ENCODE measurements around the gene EPB41L2.
A peak's percentile ranks its signal among the peaks of the same experiment; 100 is the strongest.

The EPB41L2 gene

DNA sequence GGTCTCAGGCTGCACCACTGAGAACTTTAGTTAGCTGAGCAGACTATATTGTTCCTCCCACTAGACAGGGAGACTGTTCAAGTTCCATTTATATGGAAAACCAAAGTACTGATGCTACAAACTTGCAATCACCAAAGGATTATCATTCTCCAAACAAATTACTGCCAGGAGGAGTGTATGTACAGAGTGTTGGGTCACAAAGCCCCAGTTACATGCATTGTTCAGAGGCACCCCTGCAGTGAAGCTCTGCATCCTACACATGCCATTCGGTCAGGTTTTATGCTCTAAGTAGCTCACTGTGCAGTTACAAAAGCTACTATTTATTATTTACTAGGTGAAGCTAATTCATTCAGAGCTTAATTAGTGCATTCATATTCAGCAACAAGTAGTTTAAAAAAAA lies 160.0 kb downstream of the EPB41L2 start:
- no peak for DNase-seq

DNA sequence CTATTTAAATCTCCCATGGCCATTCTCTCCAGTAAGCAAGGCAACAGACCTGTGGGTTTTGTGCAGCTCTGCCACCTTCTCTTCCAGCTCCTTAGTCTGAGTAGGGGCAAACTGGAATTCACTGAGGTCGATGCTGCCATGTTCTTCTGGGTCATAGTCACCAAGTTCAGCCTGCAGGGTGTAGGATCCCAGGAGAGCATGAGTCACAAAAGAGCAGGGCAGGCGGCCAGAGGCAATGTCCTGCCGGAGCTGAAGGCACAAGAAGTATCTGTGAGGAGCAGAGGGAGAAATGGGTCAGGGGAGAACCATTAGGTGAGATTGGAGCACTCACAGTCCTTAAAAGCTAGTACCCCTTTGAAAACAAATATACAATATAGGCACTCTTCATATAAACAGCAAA lies 162.1 kb downstream of the EPB41L2 start:
- no peak for DNase-seq

DNA sequence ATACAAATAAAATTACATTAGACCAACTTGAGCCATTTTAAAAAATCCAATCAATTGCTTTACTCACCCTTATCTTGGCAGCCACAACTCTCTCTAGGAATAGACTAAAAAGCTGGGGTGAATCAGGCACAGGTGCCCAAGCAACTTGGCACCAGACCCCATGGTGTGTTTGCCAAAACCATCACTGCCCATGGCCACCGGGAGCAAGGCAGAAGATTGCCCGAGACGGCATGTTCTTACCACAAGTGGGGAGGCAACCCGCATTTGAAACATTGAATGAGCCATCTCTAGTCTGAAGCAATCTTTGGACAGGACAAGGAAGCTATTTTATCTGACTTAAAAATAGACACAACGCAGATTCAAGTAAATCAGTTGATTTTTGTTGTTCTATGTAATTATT lies 166.8 kb downstream of the EPB41L2 start:
- no peak for DNase-seq

DNA sequence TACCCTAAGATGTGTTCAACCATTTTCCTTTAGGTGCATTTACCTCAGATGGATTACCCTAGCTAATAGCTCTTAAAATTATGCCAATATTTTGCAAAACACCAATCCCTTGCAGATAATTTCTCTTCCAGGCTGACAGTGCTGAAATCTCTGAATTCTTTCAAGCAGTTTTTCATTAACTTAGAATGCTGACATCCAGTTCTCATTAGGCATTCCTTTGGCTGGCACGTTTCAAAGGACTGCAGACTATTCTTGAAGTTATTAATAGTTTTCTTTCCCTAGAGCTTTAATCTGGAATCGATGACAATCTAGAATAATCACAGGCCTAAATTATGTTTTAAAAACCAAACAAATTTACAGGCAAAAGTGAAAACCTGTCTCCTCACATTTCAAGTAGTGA lies 167.5 kb downstream of the EPB41L2 start:
- DNase-seq = no peak

DNA sequence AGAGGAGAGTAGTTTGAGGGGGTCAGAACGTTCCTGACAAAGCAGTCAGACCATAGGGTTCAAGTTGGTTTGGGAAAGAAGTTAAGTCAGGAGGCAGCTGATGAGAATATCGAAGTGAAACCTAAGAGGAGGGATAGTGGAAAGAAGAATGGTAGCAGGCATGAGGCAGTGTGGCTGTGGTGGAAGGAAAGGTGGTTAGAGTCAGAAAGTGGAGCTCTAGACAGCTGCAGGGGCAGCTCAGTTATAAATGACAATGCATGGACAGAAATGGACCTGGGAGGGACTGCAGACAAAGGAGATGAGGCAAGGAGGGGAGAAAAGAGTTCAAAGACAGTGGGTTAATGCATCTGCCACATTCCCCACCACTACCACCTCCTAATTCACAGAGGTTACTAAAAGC lies 169.3 kb downstream of the EPB41L2 start:
- no peak for DNase-seq

DNA sequence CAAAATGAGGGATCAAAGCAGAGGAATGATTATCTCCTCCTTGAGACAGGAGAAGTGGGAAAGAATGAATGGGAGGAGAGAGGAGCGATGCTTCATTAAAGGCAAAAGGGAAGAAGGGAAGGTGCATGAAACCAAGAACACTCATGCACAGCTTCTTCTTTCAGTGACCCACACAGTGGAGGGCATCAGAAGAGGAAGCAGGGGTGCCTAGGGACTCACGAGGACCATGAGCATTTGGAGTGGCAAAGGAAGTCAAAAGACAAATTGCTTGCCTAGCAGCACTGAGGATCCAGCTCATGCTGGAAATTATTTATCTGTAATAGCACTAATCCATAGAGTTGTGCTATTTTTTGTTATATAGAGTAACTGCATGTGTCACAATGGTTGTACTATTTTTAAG lies 169.8 kb downstream of the EPB41L2 start:
- DNase-seq = no peak

DNA sequence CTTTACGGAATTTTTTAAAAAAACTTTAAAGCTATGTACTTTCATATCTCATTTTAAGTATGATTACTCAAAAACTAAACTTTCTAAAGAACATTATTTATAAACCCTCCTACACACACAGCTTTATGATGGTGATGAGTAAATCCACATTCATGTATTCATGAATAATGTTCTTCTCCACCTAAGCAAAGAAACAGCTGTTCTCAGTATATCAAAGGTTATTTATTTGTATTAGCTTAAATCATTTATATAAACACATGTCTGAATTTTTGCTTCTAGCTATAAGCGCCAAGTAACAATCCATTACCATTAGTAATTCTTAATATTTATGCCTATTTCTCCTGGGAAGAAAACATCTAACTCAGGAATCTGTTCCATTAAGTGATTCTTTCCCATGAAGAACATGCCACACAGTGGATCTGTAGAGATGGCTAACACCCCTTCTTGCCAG lies 172.5 kb downstream of the EPB41L2 start:
- DNase-seq = no peak

DNA sequence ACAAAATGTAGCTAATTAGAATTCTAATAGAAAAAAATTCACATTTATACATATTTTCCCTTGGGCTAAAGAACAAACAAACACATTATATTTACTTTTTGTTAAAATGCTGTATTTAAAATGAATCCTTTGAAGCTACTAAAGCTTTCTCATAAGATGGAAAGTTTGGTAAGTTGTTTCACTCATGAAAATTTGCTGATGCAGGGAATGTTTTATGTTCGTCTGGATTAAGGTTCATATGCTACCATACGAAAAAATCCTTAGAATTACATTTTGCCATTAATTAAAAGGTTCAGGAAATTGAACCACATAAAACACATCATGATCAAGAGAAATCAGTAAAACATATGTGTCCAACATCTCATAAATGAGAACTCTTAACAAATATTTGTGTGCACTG lies 173.6 kb downstream of the EPB41L2 start:
- DNase-seq = no peak

DNA sequence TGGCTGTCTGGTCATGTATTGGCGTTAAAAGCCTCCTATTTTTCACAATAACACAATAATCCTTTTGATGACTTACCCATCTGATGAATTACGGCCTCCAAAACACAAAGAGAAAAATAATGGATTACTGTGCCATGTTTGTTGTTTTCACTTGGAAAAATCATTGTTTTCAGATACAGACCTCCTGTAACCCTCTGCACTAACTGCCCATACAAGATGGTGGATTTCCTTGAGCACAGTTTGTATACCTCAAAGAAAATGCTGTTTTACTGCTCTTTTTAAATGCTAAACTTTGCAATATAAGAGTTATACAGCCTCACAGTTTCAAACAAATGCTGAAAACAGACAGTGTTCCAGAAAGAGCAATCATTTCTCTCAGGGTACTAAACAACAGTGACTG lies 174.8 kb downstream of the EPB41L2 start:
- DNase-seq = no peak

DNA sequence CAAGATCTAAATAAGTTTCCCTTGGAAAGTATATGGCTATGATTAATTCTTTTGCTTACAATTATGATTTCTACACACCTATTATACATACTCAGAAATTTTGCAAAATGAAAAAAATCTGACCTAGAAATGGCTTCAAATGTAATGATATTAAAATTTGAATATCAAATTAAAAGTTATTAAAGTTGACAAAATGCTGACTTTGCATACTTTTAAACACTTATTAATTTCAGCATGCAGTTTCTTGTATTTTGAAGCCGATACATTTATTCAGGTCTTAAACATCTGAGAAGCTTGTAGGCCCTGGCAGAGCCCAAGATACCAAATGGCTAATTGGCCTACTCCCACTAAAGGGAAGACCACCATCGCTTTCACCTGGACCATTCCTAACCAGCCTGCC lies 176.1 kb downstream of the EPB41L2 start:
- no peak for DNase-seq

DNA sequence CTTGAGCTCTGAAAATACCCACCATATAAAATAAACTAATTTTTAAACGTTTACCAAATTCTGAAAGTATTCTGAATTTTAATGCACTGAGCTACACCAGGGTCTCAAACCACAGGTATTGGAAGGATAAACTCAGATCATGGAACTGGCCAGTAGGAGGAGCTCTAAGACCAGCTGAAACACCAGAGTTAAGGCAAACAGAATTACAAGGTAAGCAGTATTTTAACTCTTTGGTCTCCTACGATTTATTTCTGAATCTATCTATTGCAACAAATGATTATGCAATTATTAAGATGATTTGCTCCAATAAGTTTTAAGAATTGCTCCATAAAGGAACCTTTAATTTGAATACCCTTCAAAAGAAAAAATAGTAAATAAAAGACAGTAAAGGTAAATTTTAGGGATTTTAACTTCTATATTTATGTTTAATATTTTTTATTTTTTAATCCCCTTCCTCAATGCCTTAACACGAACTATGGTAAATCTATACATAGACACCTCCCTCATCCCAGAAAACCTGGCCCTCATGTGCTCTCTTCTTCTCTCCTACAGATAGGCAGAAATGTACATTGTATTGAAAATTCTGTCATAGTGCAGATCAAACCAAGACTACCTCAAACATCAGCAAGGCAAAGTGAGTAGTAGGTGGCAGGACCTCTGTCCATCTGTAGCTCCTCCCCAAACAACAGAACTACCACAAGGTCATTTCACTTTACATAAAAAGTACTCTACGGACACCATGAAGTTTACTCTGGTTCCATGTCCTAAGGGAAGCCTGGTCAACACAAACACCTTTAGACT lies 177.5 kb downstream of the EPB41L2 start:
- DNase-seq = peak; percentile 76

DNA sequence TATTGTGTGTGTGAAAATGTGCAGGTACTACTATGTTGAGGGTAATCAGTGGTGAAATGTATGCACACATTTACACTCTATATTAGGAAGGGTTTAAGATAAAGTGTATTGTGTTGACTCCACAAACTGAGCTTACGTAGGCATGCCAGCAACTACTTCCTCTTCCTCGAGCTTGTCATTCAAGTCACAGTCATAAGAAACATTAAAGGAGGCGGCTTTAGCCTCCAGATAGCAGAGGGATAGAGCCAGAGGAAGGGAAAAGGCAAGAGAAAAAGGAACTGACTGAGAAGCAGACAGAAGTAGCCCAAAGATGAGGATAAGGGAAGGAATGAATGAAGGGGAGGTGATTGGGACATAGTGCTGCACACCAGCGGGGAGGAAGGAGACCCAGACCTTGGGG lies 180.7 kb downstream of the EPB41L2 start:
- no peak for DNase-seq

DNA sequence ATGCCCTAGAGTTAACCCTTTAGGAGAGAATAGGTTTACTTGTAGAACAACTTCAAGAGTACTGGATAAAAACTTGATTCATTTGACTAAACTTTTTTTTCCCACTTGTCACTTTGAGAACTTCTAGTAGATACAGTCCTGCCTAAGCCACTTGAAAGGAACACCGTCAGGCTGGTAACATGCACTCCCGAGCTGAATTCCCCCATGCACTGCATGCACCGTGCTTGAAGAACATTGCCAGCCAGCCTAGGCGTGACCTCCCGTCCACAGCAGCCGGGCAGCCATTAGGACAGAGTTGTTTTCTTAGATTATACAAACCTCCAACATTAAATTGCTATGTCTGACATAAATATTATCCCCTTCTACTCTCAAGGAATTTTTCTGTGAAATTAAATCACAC lies 183.2 kb downstream of the EPB41L2 start:
- DNase-seq = no peak

DNA sequence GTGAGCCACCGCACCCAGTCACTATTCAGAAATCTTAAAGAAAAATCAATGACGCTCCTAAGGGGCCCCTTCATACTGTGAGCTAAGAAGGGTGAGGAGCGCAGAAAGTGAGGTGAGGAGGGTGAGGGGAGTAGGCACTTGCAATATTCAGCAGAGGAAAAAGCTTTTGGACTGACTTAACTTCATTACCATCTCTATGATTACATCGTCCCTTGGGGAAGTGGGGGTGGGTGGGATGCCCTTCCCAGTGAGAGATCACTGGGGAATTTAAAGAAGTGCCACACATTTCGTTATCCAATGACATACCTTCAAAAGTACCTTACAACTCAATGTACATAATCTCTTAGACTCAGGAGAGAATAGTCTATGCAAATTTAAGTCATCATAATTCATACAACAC lies 189.3 kb downstream of the EPB41L2 start:
- no peak for DNase-seq

DNA sequence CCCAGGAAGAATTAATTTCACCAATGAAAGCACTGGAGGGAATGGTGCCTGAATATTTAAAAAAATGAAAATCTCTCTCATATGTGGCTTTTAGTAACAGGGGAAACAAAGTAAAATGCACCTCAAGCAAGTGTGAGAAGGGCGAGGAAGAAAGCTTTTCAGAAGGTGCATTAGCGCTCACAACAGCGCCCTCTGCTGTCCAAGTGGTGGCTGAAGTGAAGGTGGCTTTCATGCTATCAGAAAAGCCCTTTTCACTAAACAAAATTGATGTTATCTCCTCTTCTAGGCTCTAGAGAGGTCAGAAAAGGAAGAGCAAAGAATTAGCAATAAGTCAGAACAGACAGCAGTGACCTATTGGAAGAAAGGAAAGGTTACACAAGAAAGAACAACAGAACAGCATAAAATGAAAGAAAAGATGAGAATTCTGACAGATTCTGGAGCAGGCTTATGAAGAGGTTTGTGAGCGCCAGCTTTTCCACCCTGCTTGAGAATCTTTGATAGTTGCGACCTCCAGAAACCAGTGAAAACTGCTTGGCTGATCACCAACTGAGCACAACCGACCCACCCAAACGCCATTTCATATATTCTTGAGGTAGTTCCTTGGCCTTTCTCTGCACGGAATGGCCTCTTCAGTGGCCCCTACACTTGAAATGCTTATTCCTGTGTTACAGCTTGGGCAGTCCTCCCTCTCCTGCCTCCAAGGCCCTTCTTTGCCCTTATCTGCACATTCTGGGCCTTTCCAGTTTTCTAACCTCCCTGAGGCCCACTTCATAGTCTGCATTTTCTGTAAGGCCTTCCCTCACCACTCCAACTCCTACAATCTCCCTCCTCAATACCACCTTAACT lies 190.6 kb downstream of the EPB41L2 start:
- DNase-seq = peak; percentile 67

DNA sequence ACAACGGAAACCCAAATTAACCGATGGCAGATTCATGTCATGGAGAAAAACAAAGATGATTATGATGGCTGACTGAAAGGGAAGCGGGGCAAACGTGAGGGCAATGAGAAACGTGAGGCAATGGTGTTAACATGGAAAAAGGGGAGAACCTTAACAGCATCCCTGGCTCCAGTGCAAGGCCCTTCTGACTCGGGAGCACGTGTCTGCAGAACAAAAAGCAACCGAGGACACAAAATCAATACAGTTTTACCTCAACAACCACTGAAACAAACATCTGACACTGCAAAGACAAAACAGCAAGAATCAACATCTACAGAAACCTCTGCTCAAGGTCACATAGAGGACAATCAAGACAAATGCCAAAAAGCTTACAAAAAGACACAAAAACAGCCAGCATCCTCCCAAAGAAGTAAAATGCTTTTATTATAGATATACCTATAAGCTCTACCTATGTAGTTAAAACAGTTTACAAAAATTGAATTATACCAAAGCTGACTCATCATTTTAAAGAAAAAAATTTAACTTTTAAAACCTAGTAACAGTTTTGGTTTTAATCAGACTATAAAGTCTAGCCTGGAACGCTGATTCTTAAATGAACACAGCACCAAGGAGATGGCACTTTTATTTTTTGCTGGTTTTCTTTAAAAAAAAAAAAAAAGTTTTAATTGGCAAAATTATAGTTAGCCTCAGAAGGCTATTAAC lies 192.7 kb downstream of the EPB41L2 start:
- DNase-seq = no peak

DNA sequence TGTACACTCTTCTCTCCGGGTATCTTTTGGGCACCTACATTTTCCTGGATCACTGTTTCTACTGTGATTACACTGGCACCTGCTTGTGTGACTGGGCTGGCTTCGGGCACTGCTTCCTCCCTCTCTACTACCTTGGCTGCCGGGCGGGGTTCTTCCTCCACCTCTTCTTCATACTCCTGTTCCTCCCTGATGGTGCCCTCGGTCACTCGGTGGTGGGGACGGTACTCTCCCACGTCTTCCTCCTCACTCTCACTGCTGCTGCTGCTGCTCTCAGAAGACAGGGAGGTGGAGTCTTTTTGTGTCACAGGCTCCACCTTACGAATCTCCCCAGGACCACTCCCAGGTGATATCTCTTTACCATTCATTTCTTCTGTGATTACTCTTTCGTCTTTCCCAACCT lies 193.4 kb downstream of the EPB41L2 start:
- DNase-seq = no peak

DNA sequence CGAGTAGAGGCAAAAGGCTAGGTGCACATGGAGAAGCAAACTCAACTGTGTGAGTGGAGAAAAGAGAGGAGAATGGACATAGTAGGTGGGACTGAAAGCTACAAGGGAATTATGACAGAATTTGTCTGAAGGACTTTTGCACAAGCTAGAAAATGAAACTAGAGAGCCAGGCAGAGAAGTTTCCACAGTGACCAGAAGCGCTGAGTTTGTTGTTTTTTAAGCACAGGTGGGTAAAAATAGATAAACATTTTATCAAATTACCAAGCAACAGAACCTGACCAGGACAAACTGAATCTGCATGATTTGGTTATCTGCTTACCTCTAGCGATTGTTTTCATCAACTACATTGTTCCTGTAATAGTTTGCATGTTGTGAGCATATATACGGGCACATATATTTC lies 197.3 kb downstream of the EPB41L2 start:
- no peak for DNase-seq

DNA sequence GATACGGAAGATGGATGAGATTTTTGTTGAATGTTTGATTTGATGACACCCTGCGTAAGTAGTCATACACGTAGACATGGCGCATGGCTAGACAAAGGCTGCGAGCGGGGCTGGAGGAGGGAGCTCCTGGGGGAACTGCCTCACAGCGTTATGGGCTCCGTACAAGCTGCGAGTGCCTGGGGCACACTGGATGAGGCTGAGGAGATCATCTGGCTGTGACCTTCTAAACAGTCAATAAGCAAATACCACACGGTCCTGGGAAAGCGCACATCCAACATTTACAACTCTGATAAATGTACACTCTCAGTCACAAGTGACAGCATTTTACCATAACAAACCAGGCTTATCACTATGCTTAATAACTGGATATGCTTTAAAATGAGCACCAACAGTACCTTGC lies 198.7 kb downstream of the EPB41L2 start:
- DNase-seq = no peak

DNA sequence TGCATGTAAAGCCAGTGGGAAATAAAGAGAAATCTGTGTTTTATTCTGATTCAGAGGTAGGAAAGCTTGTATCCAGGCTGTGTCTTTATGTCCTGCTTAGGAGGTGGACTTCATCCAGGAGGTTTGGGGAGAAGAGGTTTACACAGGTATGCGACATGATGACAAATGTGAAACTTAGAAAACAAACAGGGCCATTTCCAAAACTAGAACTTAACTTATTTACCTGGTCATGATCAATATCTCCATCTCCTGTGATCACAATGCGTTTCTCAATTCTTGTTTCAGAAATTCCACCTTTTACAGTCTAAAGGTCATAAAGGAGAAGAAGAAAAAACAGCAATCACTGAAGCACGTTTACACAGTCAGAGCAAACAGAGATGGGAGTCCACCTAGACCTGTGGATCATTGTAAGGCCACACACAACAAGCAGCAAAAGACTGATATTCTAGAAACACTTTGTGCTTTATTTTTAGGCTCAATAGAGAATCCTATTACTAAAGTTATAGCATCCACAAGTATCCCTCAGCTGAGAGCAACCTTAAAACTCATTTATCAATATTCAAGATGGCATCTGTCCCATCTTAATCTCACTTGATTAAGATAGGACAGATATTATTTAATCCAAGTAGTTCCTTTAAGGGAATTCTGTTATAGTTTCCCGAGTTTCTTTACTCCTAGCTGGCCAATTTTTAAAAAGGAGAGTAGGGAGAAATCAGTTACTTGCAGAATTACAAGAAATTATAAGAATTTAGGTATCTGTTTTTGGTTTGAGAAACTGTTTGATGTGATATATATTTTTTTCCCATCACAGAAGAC lies 199.4 kb downstream of the EPB41L2 start:
- no peak for DNase-seq

DNA sequence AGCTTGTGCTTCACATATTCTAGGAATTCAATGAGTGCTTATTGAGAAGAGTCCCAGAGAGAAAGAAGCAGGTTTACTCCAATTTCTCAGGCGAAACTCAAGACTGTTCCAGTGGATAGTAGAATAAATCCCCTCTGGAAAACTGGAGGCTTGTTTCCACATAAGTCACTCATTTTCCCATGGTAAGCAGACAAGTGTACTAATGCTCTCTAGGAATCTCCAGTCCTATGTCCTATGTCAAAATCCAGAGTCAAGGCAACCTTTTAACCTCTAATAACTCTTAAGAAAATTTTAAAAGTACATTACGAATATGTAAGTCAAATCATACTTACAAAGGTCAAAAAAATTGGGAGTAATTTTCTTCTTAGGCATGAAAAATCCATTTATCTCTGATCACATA lies 200.7 kb downstream of the EPB41L2 start:
- no peak for DNase-seq

DNA sequence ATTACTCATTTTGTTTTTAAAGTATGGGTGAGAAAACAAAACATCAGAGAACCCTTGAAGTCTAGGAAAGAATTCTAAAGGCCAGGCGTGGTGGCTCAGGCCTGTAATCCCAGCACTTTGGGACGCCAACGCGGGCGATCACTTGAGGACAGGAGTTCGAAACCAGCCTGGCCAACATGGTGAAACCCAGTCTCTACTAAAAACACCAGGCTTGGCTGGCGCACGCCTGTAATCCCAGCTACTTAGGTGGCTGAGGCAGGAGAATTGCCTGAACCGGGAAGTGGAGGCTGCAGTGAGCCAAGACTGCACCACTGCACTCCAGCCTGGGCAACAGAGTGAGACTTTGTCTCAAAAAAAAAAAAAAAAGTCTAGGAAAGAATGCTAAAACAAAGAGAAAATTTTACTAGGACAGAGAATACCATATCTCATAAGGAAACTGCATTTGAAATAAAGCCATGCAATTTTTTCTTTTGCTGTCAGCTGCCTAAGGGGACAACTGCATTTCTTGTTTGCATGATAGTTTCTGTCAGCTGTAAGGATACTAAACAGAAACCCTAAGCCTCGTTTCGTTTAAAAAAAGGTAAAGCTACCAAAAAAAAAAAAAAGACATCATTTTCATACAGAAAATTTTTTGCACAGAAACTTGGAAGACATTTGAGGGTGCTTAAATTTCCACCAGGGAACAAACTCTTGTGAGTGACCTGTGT lies 203.7 kb downstream of the EPB41L2 start:
- no peak for DNase-seq
